Left renal cortex interstitium (tissue), 4 donors: ENCODE results near the gene C14orf132. TPM values are rescaled to one million over a fixed set of nuclear protein-coding genes. Genes with fewer than 3 reads are reported as not detected.
"Not testable (repeated sequence)": the region's sequence is repeated elsewhere in the genome, so short reads cannot be mapped to it uniquely, and the experiment has no call there.

Source experiments
- DNase-seq, 4 donors: peaks; one replicate each; pipeline ENCODE4 v3.0.0-alpha.2; 2013; ENCODE audit warnings: low read depth in 4 of 4, low spot score in 2 of 4, missing footprints in 1 of 4
- polyA plus RNA-seq, 4 donors: library from polyadenylated mRNA; unstranded; fragments of 120-200 nt; gene quantifications; one replicate each; pipeline ENCODE4 v1.2.1, GENCODE V29; 2013; ENCODE audit not compliant: insufficient read length in 4 of 4

C14orf132 gene
- polyA plus RNA-seq: 10 to 100 TPM; 27.5 to 40.7 (median 35.0) TPM

GRCh38 chr14:96038920-96039632 lies at the start of gene C14orf132:
C14orf132 (plus strand) TSS chr14:96039362; CDS start chr14:96039501, 139 bp downstream.
- DNase-seq: no peak

GRCh38 chr14:95993768-95994592 lies 45.2 kb upstream of the C14orf132 start:
- DNase-seq: peak in 3 of 4 donors; percentile 19 to 41 (median 30)

- DNase-seq: no peak
Observed at GRCh38 chr14:95994593-95994928, 44.6 kb upstream of the C14orf132 start.

- DNase-seq: no peak
Observed at GRCh38 chr14:95998656-95999055, 40.5 kb upstream of the C14orf132 start.

- DNase-seq: no peak
Observed at GRCh38 chr14:96001866-96002497, 37.2 kb upstream of the C14orf132 start.

- DNase-seq: no peak
Observed at GRCh38 chr14:96002498-96002884, 36.7 kb upstream of the C14orf132 start.

GRCh38 chr14:96011131-96011530 lies 28.0 kb upstream of the C14orf132 start:
- DNase-seq: no peak

GRCh38 chr14:96011607-96012006 lies 27.6 kb upstream of the C14orf132 start:
- no peak for DNase-seq

GRCh38 chr14:96012757-96013156 lies 26.4 kb upstream of the C14orf132 start:
- not testable (repeated sequence) for DNase-seq

GRCh38 chr14:96014176-96014575 lies 25.0 kb upstream of the C14orf132 start:
- no peak for DNase-seq

- DNase-seq: no peak
Observed at GRCh38 chr14:96016501-96017160, 22.5 kb upstream of the C14orf132 start.

- DNase-seq: no peak
Observed at GRCh38 chr14:96017882-96018281, 21.3 kb upstream of the C14orf132 start.

GRCh38 chr14:96027431-96028355 lies 11.5 kb upstream of the C14orf132 start:
- DNase-seq: no peak

- DNase-seq: no peak
Observed at GRCh38 chr14:96029089-96029645, 10.0 kb upstream of the C14orf132 start.

- DNase-seq: no peak
Observed at GRCh38 chr14:96030108-96030760, 8.9 kb upstream of the C14orf132 start.

- DNase-seq: no peak
Observed at GRCh38 chr14:96031691-96032090, 7.5 kb upstream of the C14orf132 start.

- DNase-seq: no peak
Observed at GRCh38 chr14:96035456-96035855, 3.7 kb upstream of the C14orf132 start.

- no peak for DNase-seq
Observed at GRCh38 chr14:96037891-96038557, 1.1 kb upstream of the C14orf132 start.

- DNase-seq: no peak
Observed at GRCh38 chr14:96038558-96038919, 623 bp upstream of the C14orf132 start.
